Activated CD8-positive, alpha-beta T cell treated with anti-CD3 and anti-CD28 coated beads for 36 hours (primary cell): Measurements from ENCODE around the gene SLC13A1. TPM values are rescaled to one million over a fixed set of nuclear protein-coding genes. Genes with fewer than 3 reads are reported as not detected.
"Not testable (repeated sequence)": the region's sequence is repeated elsewhere in the genome, so short reads cannot be mapped to it uniquely, and the experiment has no call there.

Experiments used
- ATAC-seq: fragments of 200-7000 bp; cut with Tn5 transposase; one replicate; pipeline ENCODE4 v1.10.0; 2021; ENCODE audit warnings: mild to moderate bottlenecking, moderate library complexity
- CTCF ChIA-PET: fragments of 350-600 bp; sonication (Branson Sonifier 250); formaldehyde crosslinking; loops from one replicate; lab custom pipeline; 2021; ENCODE audit warnings: antibody characterized with exemption; lab: Charles Lee
- POLR2A ChIA-PET: fragments of 350-600 bp; sonication (Branson Sonifier 250); formaldehyde crosslinking; loops from one replicate; lab custom pipeline; 2021; ENCODE audit warnings: antibody characterized with exemption; lab: Charles Lee
- DNase-seq: peaks from one replicate; pipeline ENCODE4 v3.0.0-alpha.2; 2020
- H3K27ac Mint-ChIP-seq: one replicate; pipeline ENCODE4 v1.8.0; 2021; ENCODE audit warnings: mild to moderate bottlenecking, mixed read lengths
- H3K27me3 Mint-ChIP-seq: one replicate; pipeline ENCODE4 v1.8.0; 2021; ENCODE audit warnings: mixed read lengths
- H3K36me3 Mint-ChIP-seq: one replicate; pipeline ENCODE4 v1.8.0; 2021; ENCODE audit warnings: low read depth, mixed read lengths
- H3K4me1 Mint-ChIP-seq: one replicate; pipeline ENCODE4 v1.8.0; 2021; ENCODE audit warnings: low read depth, mixed read lengths
- H3K4me3 Mint-ChIP-seq: one replicate; pipeline ENCODE4 v1.8.0; 2021; ENCODE audit warnings: mild to moderate bottlenecking, moderate library complexity, mixed read lengths
- H3K9me3 Mint-ChIP-seq: one replicate; pipeline ENCODE4 v1.8.0; 2021; ENCODE audit warnings: mixed read lengths
- intact Hi-C: fragments of 100-400 bp; cut with micrococcal nuclease; formaldehyde crosslinking; loops from one replicate; pipeline ENCODE4 v1.10.0; 2022
- total RNA-seq, 2 experiments: library from RNA; stranded (reverse); gene quantifications; one replicate each; pipeline ENCODE4 v1.2.3, GENCODE V29; 2021
- TF ChIP-seq, protein P1 (sequence below): fragments of 200-600 bp; IDR thresholded peaks from one replicate; pipeline ENCODE4 v1.8.0; 2022; ENCODE audit warnings: antibody characterized with exemption, mild to moderate bottlenecking

Gene SLC13A1
- total RNA-seq, 2 experiments from 2014 or later, result not detected

DNA sequence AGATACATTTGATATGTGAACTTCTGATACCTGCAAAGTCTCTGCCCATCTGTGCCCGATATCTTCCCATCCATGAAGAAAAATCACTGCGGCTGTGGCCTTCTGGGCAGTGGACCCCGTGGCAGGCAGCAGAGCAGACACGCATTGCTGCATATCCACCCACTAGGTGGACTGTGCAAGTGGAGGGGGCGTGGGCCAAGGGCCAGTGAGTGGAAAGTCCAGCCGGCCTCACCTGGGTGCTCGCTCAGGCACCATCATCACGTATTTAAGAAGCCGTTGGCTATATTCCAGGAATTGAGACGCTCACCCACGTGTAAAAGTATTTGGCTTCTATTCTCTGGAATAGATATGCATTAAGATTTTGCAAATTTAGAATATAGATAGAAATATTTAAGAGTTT is 30.8 kb upstream of the SLC13A1 start:
- no peak overlapping the region for H3K4me3 Mint-ChIP-seq
- no peaks in the 10 kb centered on the region for H3K27me3 Mint-ChIP-seq
- no peak for ATAC-seq
- H3K27ac Mint-ChIP-seq, result no peak overlapping the region
- TF ChIP-seq, protein P1, sequence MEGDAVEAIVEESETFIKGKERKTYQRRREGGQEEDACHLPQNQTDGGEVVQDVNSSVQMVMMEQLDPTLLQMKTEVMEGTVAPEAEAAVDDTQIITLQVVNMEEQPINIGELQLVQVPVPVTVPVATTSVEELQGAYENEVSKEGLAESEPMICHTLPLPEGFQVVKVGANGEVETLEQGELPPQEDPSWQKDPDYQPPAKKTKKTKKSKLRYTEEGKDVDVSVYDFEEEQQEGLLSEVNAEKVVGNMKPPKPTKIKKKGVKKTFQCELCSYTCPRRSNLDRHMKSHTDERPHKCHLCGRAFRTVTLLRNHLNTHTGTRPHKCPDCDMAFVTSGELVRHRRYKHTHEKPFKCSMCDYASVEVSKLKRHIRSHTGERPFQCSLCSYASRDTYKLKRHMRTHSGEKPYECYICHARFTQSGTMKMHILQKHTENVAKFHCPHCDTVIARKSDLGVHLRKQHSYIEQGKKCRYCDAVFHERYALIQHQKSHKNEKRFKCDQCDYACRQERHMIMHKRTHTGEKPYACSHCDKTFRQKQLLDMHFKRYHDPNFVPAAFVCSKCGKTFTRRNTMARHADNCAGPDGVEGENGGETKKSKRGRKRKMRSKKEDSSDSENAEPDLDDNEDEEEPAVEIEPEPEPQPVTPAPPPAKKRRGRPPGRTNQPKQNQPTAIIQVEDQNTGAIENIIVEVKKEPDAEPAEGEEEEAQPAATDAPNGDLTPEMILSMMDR, result no peak
- DNase-seq, result no peak
- no peaks in the 10 kb centered on the region for H3K36me3 Mint-ChIP-seq
- ChIA-PET POLR2A (no interaction called here), CTCF (no interaction called here)
- no peaks in the 10 kb centered on the region for H3K4me1 Mint-ChIP-seq
- peaks cover 4% of the 10 kb centered on the region for H3K9me3 Mint-ChIP-seq
- intact Hi-C loops, result no loop called here

- DNase-seq (no peak), ATAC-seq (no peak)
- intact Hi-C loops, result no loop called here
- no peaks in the 10 kb centered on the region for H3K36me3 Mint-ChIP-seq
- ChIA-PET POLR2A (no interaction called here), CTCF (no interaction called here)
- no peak overlapping the region for H3K27ac Mint-ChIP-seq
- no peak overlapping the region for H3K4me3 Mint-ChIP-seq
- H3K27me3 Mint-ChIP-seq, result no peaks in the 10 kb centered on the region
- TF ChIP-seq, protein P1, result no peak
- H3K9me3 Mint-ChIP-seq, result peaks cover 9% of the 10 kb centered on the region
- H3K4me1 Mint-ChIP-seq, result no peaks in the 10 kb centered on the region
Observed at GRCh38 chr7:123230147-123230546, 30.4 kb upstream of the SLC13A1 start.

GRCh38 chr7:123229426-123229825 is 29.7 kb upstream of the SLC13A1 start:
- DNase-seq (no peak), ATAC-seq (no peak)
- CTCF ChIA-PET, result no interaction called here
- H3K27ac Mint-ChIP-seq, result no peak overlapping the region
- no peaks in the 10 kb centered on the region for H3K4me1 Mint-ChIP-seq
- TF ChIP-seq, protein P1, result no peak
- H3K9me3 Mint-ChIP-seq, result peaks cover 9% of the 10 kb centered on the region
- intact Hi-C loops, result no loop called here
- H3K27me3 Mint-ChIP-seq, result no peaks in the 10 kb centered on the region
- no peaks in the 10 kb centered on the region for H3K36me3 Mint-ChIP-seq
- no peak overlapping the region for H3K4me3 Mint-ChIP-seq
- POLR2A ChIA-PET, result no interaction called here

- H3K4me1 Mint-ChIP-seq, intact Hi-C loops, H3K27ac Mint-ChIP-seq, POLR2A ChIA-PET, H3K27me3 Mint-ChIP-seq, H3K36me3 Mint-ChIP-seq, ATAC-seq, CTCF ChIA-PET, DNase-seq, H3K4me3 Mint-ChIP-seq, H3K9me3 Mint-ChIP-seq: not testable (repeated sequence)
Observed at GRCh38 chr7:123227666-123228065, 27.9 kb upstream of the SLC13A1 start.

DNA sequence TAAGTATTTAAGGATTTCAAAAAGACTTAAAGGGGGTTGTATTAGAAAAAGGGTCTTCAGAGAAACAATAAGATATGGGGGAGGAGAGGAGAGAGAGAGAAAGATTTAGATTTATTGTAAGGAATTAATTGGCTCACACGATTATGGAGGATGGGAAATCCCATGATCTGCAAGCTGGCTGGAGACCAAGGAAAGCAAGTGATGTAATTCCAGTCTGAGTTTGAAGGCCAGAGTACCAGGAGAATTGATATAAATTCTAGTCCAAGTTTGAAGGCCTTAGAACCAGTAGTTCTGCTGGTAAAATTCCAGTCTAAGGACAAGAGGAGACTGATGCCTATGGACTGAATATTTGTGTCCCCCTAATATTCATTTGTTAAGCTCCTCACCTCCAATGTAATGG is 20.6 kb upstream of the SLC13A1 start:
- ChIA-PET POLR2A (no interaction called here), CTCF (no interaction called here)
- H3K27me3 Mint-ChIP-seq, result no peaks in the 10 kb centered on the region
- TF ChIP-seq, protein P1, result no peak
- DNase-seq, result no peak
- intact Hi-C loops, result no loop called here
- no peak for ATAC-seq
- H3K27ac Mint-ChIP-seq, result no peak overlapping the region
- peaks cover 10% of the 10 kb centered on the region for H3K9me3 Mint-ChIP-seq
- no peaks in the 10 kb centered on the region for H3K4me1 Mint-ChIP-seq
- no peak overlapping the region for H3K4me3 Mint-ChIP-seq
- H3K36me3 Mint-ChIP-seq, result no peaks in the 10 kb centered on the region

DNA sequence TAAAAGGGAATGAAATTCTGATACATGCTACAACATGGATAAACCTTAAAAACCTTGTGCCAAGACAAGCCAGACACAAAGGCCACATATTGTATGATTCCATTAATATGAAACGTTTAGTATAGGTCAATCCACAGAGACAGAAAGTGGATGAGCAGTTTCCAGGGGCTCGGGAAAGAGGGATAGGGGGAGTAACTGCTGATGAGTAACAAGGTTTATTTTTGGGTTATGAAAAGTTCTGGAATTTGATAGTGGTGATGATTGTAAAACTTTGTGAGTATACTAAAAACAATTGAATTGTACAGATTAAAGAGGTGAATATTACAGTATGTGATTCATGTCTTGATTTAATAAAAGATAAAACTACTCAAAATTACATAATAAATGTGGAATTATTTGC is 19.1 kb upstream of the SLC13A1 start:
- peaks cover 14% of the 10 kb centered on the region for H3K9me3 Mint-ChIP-seq
- DNase-seq, result no peak
- intact Hi-C loops, result no loop called here
- ChIA-PET CTCF (no interaction called here), POLR2A (no interaction called here)
- H3K27ac Mint-ChIP-seq, result no peak overlapping the region
- no peaks in the 10 kb centered on the region for H3K4me1 Mint-ChIP-seq
- no peak overlapping the region for H3K4me3 Mint-ChIP-seq
- H3K36me3 Mint-ChIP-seq, result no peaks in the 10 kb centered on the region
- ATAC-seq, result no peak
- TF ChIP-seq, protein P1, result no peak
- no peaks in the 10 kb centered on the region for H3K27me3 Mint-ChIP-seq
